Measurements from ENCODE around the gene ALDH18A1. TPM values are rescaled to one million over a fixed set of nuclear protein-coding genes. Genes with fewer than 3 reads are reported as not detected.

The ALDH18A1 gene
- total RNA-seq, 1 donor from 2014 or later = 121 TPM

- no peaks in the 10 kb centered on the region for H3K9me3 ChIP-seq (ENCODE audit: insufficient read depth, low read depth, low read length)
- peaks cover 34% of the 10 kb centered on the region for H3K79me2 ChIP-seq (ENCODE audit: insufficient read depth, low read length)
- FAIRE-seq = no peak
These were observed 15.6 kb downstream of the ALDH18A1 start for GRCh38 chr10:95640891-95641315.

GRCh38 chr10:95637911-95638310 is 18.6 kb downstream of the ALDH18A1 start:
- no peaks in the 10 kb centered on the region for H3K27me3 ChIP-seq (ENCODE audit: insufficient read depth, low read length)
- no peaks in the 10 kb centered on the region for H3K9me3 ChIP-seq (ENCODE audit: insufficient read depth, low read depth, low read length)
- Mint-ChIP-seq H3K9me3 (ENCODE audit: unreplicated experiment) (no peaks in the 10 kb centered on the region), H3K27me3 (ENCODE audit: low read depth, unreplicated experiment) (no peaks in the 10 kb centered on the region), H3K4me3 (ENCODE audit: unreplicated experiment) (no peak overlapping the region), H3K4me1 (ENCODE audit: low read depth, unreplicated experiment) (no peaks in the 10 kb centered on the region), H3K36me3 (ENCODE audit: low read depth, unreplicated experiment) (peaks cover 23% of the 10 kb centered on the region), H3K27ac (ENCODE audit: unreplicated experiment) (no peak overlapping the region)
- no peak for TF ChIP-seq CTCF (IDR thresholded peaks at IDR 0.05; ENCODE audit: insufficient read depth, low read depth, low read length)
- TF ChIP-seq EZH2 (IDR thresholded peaks at IDR 0.05; ENCODE audit: insufficient read depth, low read length) = no peak
- H3K36me3 ChIP-seq (ENCODE audit: insufficient read depth, low read length) = peaks cover 81% of the 10 kb centered on the region
- no peak overlapping the region for H2AFZ ChIP-seq (ENCODE audit: low read depth, low read length)
- no peak overlapping the region for H3K4me3 ChIP-seq (ENCODE audit: insufficient read depth, low read depth, low read length)
- FAIRE-seq (no peak), DNase-seq (ENCODE audit: low read depth) (no peak)
- H3K9ac ChIP-seq (ENCODE audit: low read length) = no peak overlapping the region
- H3K27ac ChIP-seq (ENCODE audit: low read depth, low read length) = no peak overlapping the region
- H3K79me2 ChIP-seq (ENCODE audit: insufficient read depth, low read length) = peaks cover 17% of the 10 kb centered on the region
- no peaks in the 10 kb centered on the region for H3K4me1 ChIP-seq (ENCODE audit: insufficient read depth, low read length)
- H4K20me1 ChIP-seq (ENCODE audit: insufficient read depth, low read length) = peaks cover 55% of the 10 kb centered on the region
- no peak overlapping the region for H3K4me2 ChIP-seq (ENCODE audit: low read length)

More at GRCh38 chr10:95640891-95641315, 15.6 kb downstream of the ALDH18A1 start:
- no peak overlapping the region for H3K27ac ChIP-seq (ENCODE audit: low read depth, low read length)
- H3K4me1 Mint-ChIP-seq (ENCODE audit: low read depth, unreplicated experiment) = no peaks in the 10 kb centered on the region
- H4K20me1 ChIP-seq (ENCODE audit: insufficient read depth, low read length) = peaks cover 67% of the 10 kb centered on the region
- H3K4me3 ChIP-seq (ENCODE audit: insufficient read depth, low read depth, low read length) = no peak overlapping the region
- no peaks in the 10 kb centered on the region for H3K9me3 Mint-ChIP-seq (ENCODE audit: unreplicated experiment)
- H3K4me3 Mint-ChIP-seq (ENCODE audit: unreplicated experiment) = no peak overlapping the region
- H3K4me1 ChIP-seq (ENCODE audit: insufficient read depth, low read length) = no peaks in the 10 kb centered on the region
- H3K27ac Mint-ChIP-seq (ENCODE audit: unreplicated experiment) = no peak overlapping the region
- peaks cover 62% of the 10 kb centered on the region for H3K36me3 ChIP-seq (ENCODE audit: insufficient read depth, low read length)
- no peak overlapping the region for H3K4me2 ChIP-seq (ENCODE audit: low read length)
- H3K27me3 ChIP-seq (ENCODE audit: insufficient read depth, low read length) = no peaks in the 10 kb centered on the region
- peaks cover 20% of the 10 kb centered on the region for H3K36me3 Mint-ChIP-seq (ENCODE audit: low read depth, unreplicated experiment)
- H2AFZ ChIP-seq (ENCODE audit: low read depth, low read length) = no peak overlapping the region
- DNase-seq (ENCODE audit: low read depth) = no peak
- TF ChIP-seq EZH2 (IDR thresholded peaks at IDR 0.05; ENCODE audit: insufficient read depth, low read length) (no peak), CTCF (IDR thresholded peaks at IDR 0.05; ENCODE audit: insufficient read depth, low read depth, low read length) (no peak)
- no peaks in the 10 kb centered on the region for H3K27me3 Mint-ChIP-seq (ENCODE audit: low read depth, unreplicated experiment)
- H3K9ac ChIP-seq (ENCODE audit: low read length) = no peak overlapping the region

- Histone ChIP-seq H3K4me1 (ENCODE audit: insufficient read depth, low read length) (no peaks in the 10 kb centered on the region), H3K4me2 (ENCODE audit: low read length) (no peak overlapping the region), H4K20me1 (ENCODE audit: insufficient read depth, low read length) (peaks cover 47% of the 10 kb centered on the region), H3K9ac (ENCODE audit: low read length) (no peak overlapping the region), H3K36me3 (ENCODE audit: insufficient read depth, low read length) (peaks cover 79% of the 10 kb centered on the region), H3K9me3 (ENCODE audit: insufficient read depth, low read depth, low read length) (no peaks in the 10 kb centered on the region), H3K79me2 (ENCODE audit: insufficient read depth, low read length) (peaks cover 10% of the 10 kb centered on the region), H3K4me3 (ENCODE audit: insufficient read depth, low read depth, low read length) (no peak overlapping the region), H3K27ac (ENCODE audit: low read depth, low read length) (no peak overlapping the region), H3K27me3 (ENCODE audit: insufficient read depth, low read length) (no peaks in the 10 kb centered on the region), H2AFZ (ENCODE audit: low read depth, low read length) (no peak overlapping the region)
- no peak overlapping the region for H3K27ac Mint-ChIP-seq (ENCODE audit: unreplicated experiment)
- H3K9me3 Mint-ChIP-seq (ENCODE audit: unreplicated experiment) = no peaks in the 10 kb centered on the region
- H3K4me1 Mint-ChIP-seq (ENCODE audit: low read depth, unreplicated experiment) = no peaks in the 10 kb centered on the region
- peaks cover 22% of the 10 kb centered on the region for H3K36me3 Mint-ChIP-seq (ENCODE audit: low read depth, unreplicated experiment)
- DNase-seq (ENCODE audit: low read depth) (no peak), FAIRE-seq (no peak)
- no peak overlapping the region for H3K4me3 Mint-ChIP-seq (ENCODE audit: unreplicated experiment)
- TF ChIP-seq CTCF (IDR thresholded peaks at IDR 0.05; ENCODE audit: insufficient read depth, low read depth, low read length) = no peak
- TF ChIP-seq EZH2 (IDR thresholded peaks at IDR 0.05; ENCODE audit: insufficient read depth, low read length) = no peak
- no peaks in the 10 kb centered on the region for H3K27me3 Mint-ChIP-seq (ENCODE audit: low read depth, unreplicated experiment)
These were observed 19.4 kb downstream of the ALDH18A1 start for GRCh38 chr10:95637140-95637539.

All from astrocyte (in vitro differentiated cells and primary cell).